Mesenchymal stem cell (in vitro differentiated cells and primary cell): ENCODE measurements around the gene SGK1.
"Not testable (repeated sequence)": the region's sequence is repeated elsewhere in the genome, so short reads cannot be mapped to it uniquely, and the experiment has no call there.

Experiments
- DNase-seq: peaks from one replicate; pipeline ENCODE4 v3.0.0-alpha.2; 2013
- H2AFZ ChIP-seq: one replicate; pipeline ENCODE4 v1.6.1; 2013; ENCODE audit warnings: low read depth, mild to moderate bottlenecking, control low read depth, inconsistent platforms, low read length, moderate library complexity
- H2AK5ac ChIP-seq: 2 replicates; pipeline ENCODE4 v1.6.1; 2013; ENCODE audit warnings: low read length, moderate library complexity, mild to moderate bottlenecking, inconsistent platforms; ENCODE audit not compliant: severe bottlenecking
- H2BK120ac ChIP-seq: one replicate; pipeline ENCODE4 v1.6.1; 2013; ENCODE audit warnings: low read depth, mild to moderate bottlenecking, inconsistent platforms, low read length, moderate library complexity
- H2BK12ac ChIP-seq, 2 experiments: one replicate each; pipeline ENCODE4 v1.6.1; 2013; ENCODE audit warnings: inconsistent platforms in 2 of 2, low read length in 2 of 2, mild to moderate bottlenecking in 2 of 2, moderate library complexity in 2 of 2, control low read depth in 1 of 2
- H2BK15ac ChIP-seq: one replicate; pipeline ENCODE4 v1.6.1; 2013; ENCODE audit warnings: mild to moderate bottlenecking, low read depth, inconsistent platforms; ENCODE audit not compliant: poor library complexity, severe bottlenecking
- H2BK5ac ChIP-seq: 2 replicates; pipeline ENCODE4 v1.6.1; 2013; ENCODE audit warnings: low read depth, mild to moderate bottlenecking, low read length, control low read depth, inconsistent platforms; ENCODE audit not compliant: poor library complexity, severe bottlenecking
- H3K14ac ChIP-seq, 2 experiments: one replicate each; pipeline ENCODE4 v1.6.1; 2013; ENCODE audit warnings: inconsistent platforms in 2 of 2, low read length in 2 of 2, control low read depth in 1 of 2, mild to moderate bottlenecking in 1 of 2, moderate library complexity in 1 of 2
- H3K18ac ChIP-seq, 2 experiments: one replicate each; pipeline ENCODE4 v1.6.1; 2013; ENCODE audit warnings: inconsistent platforms in 2 of 2, low read length in 2 of 2, control low read depth in 1 of 2, low read depth in 1 of 2, mild to moderate bottlenecking in 1 of 2
- H3K23ac ChIP-seq, 2 experiments: one replicate each; pipeline ENCODE4 v1.6.1; 2013; ENCODE audit warnings: inconsistent platforms in 2 of 2, low read length in 2 of 2, mild to moderate bottlenecking in 2 of 2, moderate library complexity in 2 of 2, control low read depth in 1 of 2
- H3K27ac ChIP-seq: 2 replicates; pipeline ENCODE4 v1.5.1; 2013; ENCODE audit warnings: mild to moderate bottlenecking, moderate library complexity, low read length, control low read depth, inconsistent platforms; ENCODE audit not compliant: poor library complexity, severe bottlenecking
- H3K27me3 ChIP-seq, 2 experiments: 2 replicates each; pipeline versions ENCODE4 v1.6.1 to v1.7.0; 2013; ENCODE audit warnings: low read length in 2 of 2, mild to moderate bottlenecking in 2 of 2, moderate library complexity in 2 of 2, control low read depth in 1 of 2, inconsistent platforms in 1 of 2; ENCODE audit not compliant: control insufficient read depth in 1 of 2, insufficient read depth in 1 of 2
- H3K36me3 ChIP-seq, 2 experiments: 2 replicates each; pipeline versions ENCODE4 v1.6.1 to v1.7.0; 2013; ENCODE audit warnings: low read length in 2 of 2, control low read depth in 1 of 2, inconsistent platforms in 1 of 2, low read depth in 1 of 2, mild to moderate bottlenecking in 1 of 2; ENCODE audit not compliant: insufficient read depth in 2 of 2, control insufficient read depth in 1 of 2
- H3K4ac ChIP-seq, 2 experiments: one replicate each; pipeline ENCODE4 v1.6.1; 2013; ENCODE audit warnings: inconsistent platforms in 2 of 2, low read length in 2 of 2, mild to moderate bottlenecking in 2 of 2, moderate library complexity in 2 of 2, control low read depth in 1 of 2, low read depth in 1 of 2
- H3K4me1 ChIP-seq: 2 replicates; pipeline ENCODE4 v1.6.1; 2013; ENCODE audit warnings: low read depth, low read length, control low read depth; ENCODE audit not compliant: control insufficient read depth, insufficient read depth
- H3K4me2 ChIP-seq: 2 replicates; pipeline ENCODE4 v1.6.1; 2013; ENCODE audit warnings: low read length, mild to moderate bottlenecking, inconsistent platforms; ENCODE audit not compliant: poor library complexity, severe bottlenecking
- H3K4me3 ChIP-seq, 2 experiments: 2 replicates each; pipeline versions ENCODE4 v1.5.1 to v1.7.0; 2013; ENCODE audit warnings: low read length in 2 of 2, mild to moderate bottlenecking in 2 of 2, control low read depth in 1 of 2, low read depth in 1 of 2; ENCODE audit not compliant: insufficient read depth in 1 of 2
- H3K79me1 ChIP-seq: replicated peaks from 2 replicates; pipeline ENCODE4 v1.6.1; 2013; ENCODE audit warnings: mild to moderate bottlenecking, control low read depth, low read length, inconsistent platforms; ENCODE audit not compliant: poor library complexity, severe bottlenecking
- H3K9ac ChIP-seq: 2 replicates; pipeline ENCODE4 v1.7.0; 2013; ENCODE audit warnings: mild to moderate bottlenecking, low read length, moderate library complexity
- H3K9me3 ChIP-seq: 2 replicates; pipeline ENCODE4 v1.7.0; 2013; ENCODE audit warnings: mild to moderate bottlenecking, low read length; ENCODE audit not compliant: control insufficient read depth
- H4K8ac ChIP-seq: one replicate; pipeline ENCODE4 v1.6.1; 2013; ENCODE audit warnings: inconsistent platforms, mild to moderate bottlenecking, low read length, moderate library complexity
- H4K91ac ChIP-seq: one replicate; pipeline ENCODE4 v1.6.1; 2013; ENCODE audit warnings: mild to moderate bottlenecking, low read length, inconsistent platforms
- WGBS: methylation state at CpG from one replicate; pipeline ENCODE4 v1.1.7; 2013; ENCODE audit warnings: mixed read lengths; 5-methylcytosine and 5-hydroxymethylcytosine counted together

The SGK1 gene

GRCh38 chr6:134183844-134184243 lies 134.1 kb downstream of the SGK1 start:
- Histone ChIP-seq H3K36me3 (no peaks in the 10 kb centered on the region), H4K8ac (no peak overlapping the region), H3K27ac (no peak overlapping the region), H3K9me3 (no peaks in the 10 kb centered on the region), H3K27me3 (no peaks in the 10 kb centered on the region), H2AFZ (no peak overlapping the region), H3K23ac (no peak overlapping the region), H2BK120ac (no peak overlapping the region), H2BK5ac (no peak overlapping the region), H2AK5ac (no peak overlapping the region), H3K4me2 (no peak overlapping the region), H3K4me1 (no peaks in the 10 kb centered on the region), H3K14ac (no peak overlapping the region), H3K9ac (no peak overlapping the region), H2BK15ac (no peak overlapping the region), H3K18ac (no peak overlapping the region), H3K4me3 (no peak overlapping the region), H3K4ac (no peak overlapping the region), H2BK12ac (no peak overlapping the region), H4K91ac (no peak overlapping the region), H3K79me1 (no peaks in the 10 kb centered on the region)
- no peak for DNase-seq
- 89% methylated on average over 5 of the region's 7 CpGs for WGBS

DNA sequence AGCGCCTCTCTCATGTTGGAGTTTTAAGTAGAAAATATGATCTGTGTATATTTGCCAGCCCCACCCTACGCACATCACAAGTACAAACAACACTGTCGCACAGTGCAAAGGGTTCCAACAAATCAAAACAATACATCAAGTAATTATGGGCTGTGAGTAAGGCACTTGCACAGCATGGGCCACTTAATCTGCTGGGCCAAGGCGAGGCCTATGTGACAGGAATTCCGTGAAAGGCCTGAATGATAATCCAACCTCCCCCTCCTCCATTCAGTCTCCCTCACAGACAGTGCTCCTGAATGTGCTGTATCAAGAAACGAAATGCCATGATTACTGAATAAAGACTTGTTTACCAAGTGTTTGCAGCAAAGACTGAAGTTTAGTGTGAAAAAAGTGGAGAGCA lies 135.4 kb downstream of the SGK1 start:
- no peak overlapping the region for H4K91ac ChIP-seq
- WGBS = 79% methylated on average over 5 of the region's 6 CpGs

GRCh38 chr6:134181726-134182125 lies 136.2 kb downstream of the SGK1 start:
- not testable (repeated sequence) for H3K9ac ChIP-seq, H3K4ac ChIP-seq, H2BK12ac ChIP-seq, H2BK5ac ChIP-seq, H3K27me3 ChIP-seq, H3K36me3 ChIP-seq, H3K23ac ChIP-seq, H2AFZ ChIP-seq, H3K27ac ChIP-seq, H3K4me1 ChIP-seq, H4K8ac ChIP-seq, H3K79me1 ChIP-seq, H2AK5ac ChIP-seq, H2BK15ac ChIP-seq, DNase-seq, H3K18ac ChIP-seq, H2BK120ac ChIP-seq, H3K14ac ChIP-seq, H3K9me3 ChIP-seq, H4K91ac ChIP-seq, H3K4me3 ChIP-seq, H3K4me2 ChIP-seq
- 97% methylated on average over 5 of the region's 5 CpGs for whole genome bisulfite sequencing

More for the DNA sequence above, 135.4 kb downstream of the SGK1 start:
- no peak for DNase-seq
- Histone ChIP-seq H3K27ac (no peak overlapping the region), H3K18ac (no peak overlapping the region), H2BK12ac (no peak overlapping the region), H3K4me3 (no peak overlapping the region), H2BK120ac (no peak overlapping the region), H4K8ac (no peak overlapping the region), H3K14ac (no peak overlapping the region), H3K4ac (no peak overlapping the region), H2BK15ac (no peak overlapping the region), H3K9ac (no peak overlapping the region), H3K36me3 (no peaks in the 10 kb centered on the region), H3K9me3 (no peaks in the 10 kb centered on the region), H2AFZ (no peak overlapping the region), H3K27me3 (no peaks in the 10 kb centered on the region), H3K4me1 (peaks cover 3% of the 10 kb centered on the region), H3K4me2 (no peak overlapping the region), H2AK5ac (no peak overlapping the region), H3K23ac (no peak overlapping the region), H2BK5ac (no peak overlapping the region), H3K79me1 (no peaks in the 10 kb centered on the region)

GRCh38 chr6:134181251-134181650 lies 136.7 kb downstream of the SGK1 start:
- not testable (repeated sequence) for H3K4me1 ChIP-seq, H3K79me1 ChIP-seq, H3K4me2 ChIP-seq, H4K8ac ChIP-seq, H2BK12ac ChIP-seq, H3K14ac ChIP-seq, H3K4me3 ChIP-seq, H2BK5ac ChIP-seq, DNase-seq, H3K23ac ChIP-seq, H3K9ac ChIP-seq, H2AFZ ChIP-seq, H3K9me3 ChIP-seq, H2BK120ac ChIP-seq, H3K27ac ChIP-seq, H2BK15ac ChIP-seq, H3K4ac ChIP-seq, H2AK5ac ChIP-seq, H3K27me3 ChIP-seq, H4K91ac ChIP-seq, H3K18ac ChIP-seq, H3K36me3 ChIP-seq
- 93% methylated on average over 8 of the region's 8 CpGs for WGBS
